NCI-H82 (cell line): ENCODE measurements around the gene GALR1.
"Not testable (repeated sequence)": the region's sequence is repeated elsewhere in the genome, so short reads cannot be mapped to it uniquely, and the experiment has no call there.

ENCODE experiments used
- DNase-seq: peaks from one replicate; lab custom pipeline; 2025; lab: John Stamatoyannopoulos, UW

Gene GALR1

DNA sequence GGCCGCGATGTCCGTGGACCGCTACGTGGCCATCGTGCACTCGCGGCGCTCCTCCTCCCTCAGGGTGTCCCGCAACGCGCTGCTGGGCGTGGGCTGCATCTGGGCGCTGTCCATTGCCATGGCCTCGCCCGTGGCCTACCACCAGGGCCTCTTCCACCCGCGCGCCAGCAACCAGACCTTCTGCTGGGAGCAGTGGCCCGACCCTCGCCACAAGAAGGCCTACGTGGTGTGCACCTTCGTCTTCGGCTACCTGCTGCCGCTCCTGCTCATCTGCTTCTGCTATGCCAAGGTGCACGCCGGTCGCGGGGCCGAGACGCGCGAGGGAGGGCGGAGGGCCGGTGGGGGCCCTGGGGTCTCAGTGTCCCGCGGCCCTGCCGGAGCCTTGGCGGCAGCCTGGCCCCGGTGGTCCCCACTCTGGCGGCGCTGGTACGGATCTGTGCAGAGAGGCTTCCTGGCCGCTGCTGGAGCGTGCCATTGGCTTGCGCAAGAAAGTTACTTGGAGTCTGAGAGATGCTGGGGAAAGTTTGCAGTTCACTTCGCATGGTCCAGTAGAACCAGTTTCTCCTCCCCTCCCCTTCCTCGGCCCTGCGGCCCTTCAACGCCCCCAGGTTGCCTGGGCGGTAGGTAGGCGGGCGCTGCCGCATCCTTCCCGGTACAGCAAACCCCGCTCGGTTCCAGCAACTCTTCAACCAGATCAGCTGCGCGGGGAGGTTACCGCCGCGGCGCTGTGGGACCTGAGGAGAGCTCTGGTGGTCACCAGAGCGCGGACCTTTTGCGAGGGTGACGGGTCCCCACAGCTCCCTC lies 1.5 kb downstream of the GALR1 start:
- no peak for DNase-seq

DNA sequence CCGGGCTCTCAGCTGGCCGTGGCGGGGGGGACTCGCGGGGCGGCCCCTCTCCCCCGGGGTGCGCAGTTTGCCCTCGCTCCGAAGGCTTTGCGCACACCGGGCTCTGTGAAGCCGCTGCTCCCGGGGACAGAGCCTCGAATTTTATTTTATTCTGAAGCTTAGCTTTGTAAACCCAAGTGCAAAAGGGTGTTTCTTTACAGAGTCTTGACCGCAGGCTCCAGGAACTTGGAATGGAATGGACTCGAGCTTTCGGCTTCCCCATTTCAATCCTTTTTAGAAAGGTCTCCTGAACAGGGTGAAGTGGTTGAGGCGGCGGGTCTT lies 2.0 kb downstream of the GALR1 start:
- no peak for DNase-seq

DNA sequence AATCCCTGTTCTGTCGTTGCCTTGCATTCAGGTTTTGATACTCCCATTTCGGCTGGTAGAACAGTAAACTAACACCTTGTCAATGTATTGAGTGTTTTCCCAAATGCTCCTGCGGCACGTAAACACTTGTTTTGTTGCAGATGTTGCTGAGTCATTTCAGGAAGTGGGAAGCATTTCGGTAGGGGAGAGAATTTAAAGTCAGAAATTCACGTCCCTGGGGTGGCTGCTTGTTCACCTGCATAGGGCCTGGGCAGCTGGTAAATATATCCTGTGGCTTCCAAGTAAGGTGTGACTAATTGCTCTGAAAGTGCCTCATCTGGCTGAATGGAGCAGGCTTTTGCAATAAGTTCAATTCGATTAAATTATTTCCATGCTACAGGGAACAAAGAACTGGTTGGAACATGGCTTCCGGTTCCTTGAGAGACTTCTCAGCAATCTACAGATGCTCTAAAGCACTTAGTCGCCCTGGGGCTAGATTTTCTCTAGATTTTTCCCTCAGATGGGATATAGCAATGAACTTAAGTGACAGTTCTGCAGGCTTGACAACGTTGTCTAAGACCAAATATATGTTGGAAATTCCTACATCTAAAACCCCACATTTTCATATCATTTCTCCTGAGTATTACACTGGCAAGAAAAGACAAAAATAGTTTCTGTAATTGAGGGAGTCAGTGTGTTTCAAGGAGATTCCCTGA lies 5.2 kb downstream of the GALR1 start:
- no peak for DNase-seq

DNA sequence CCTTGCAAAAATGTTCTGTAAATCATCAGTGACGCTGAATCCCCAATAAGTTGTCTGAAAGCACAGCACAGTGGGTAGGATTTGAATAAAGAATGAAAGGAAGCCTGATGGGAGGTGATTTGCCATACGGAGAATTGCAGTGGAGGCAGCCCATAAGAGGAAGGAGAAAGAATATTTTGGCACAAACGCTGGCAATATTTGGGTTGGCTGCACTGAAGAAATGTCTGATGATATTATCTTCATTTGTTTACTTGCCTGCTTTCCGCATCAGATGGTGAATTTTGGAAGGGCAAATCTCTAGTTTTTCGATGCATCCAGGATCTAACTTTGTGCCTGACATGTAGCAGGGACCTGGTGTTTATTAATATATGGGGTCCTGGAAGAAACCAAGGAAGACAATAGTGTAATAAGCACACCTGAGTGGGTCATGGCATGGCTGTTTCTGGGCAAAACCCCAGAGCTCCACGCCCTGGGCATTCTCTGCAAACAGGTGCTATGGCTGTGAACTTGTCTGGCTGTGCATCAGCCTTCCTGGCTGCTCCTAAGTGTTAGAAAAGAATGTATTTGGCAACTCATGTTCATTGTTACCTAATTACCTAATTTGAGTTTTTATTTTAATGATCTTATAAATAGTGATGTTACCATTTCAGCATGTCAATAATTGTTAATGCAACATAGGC lies 5.9 kb downstream of the GALR1 start:
- DNase-seq = no peak

DNA sequence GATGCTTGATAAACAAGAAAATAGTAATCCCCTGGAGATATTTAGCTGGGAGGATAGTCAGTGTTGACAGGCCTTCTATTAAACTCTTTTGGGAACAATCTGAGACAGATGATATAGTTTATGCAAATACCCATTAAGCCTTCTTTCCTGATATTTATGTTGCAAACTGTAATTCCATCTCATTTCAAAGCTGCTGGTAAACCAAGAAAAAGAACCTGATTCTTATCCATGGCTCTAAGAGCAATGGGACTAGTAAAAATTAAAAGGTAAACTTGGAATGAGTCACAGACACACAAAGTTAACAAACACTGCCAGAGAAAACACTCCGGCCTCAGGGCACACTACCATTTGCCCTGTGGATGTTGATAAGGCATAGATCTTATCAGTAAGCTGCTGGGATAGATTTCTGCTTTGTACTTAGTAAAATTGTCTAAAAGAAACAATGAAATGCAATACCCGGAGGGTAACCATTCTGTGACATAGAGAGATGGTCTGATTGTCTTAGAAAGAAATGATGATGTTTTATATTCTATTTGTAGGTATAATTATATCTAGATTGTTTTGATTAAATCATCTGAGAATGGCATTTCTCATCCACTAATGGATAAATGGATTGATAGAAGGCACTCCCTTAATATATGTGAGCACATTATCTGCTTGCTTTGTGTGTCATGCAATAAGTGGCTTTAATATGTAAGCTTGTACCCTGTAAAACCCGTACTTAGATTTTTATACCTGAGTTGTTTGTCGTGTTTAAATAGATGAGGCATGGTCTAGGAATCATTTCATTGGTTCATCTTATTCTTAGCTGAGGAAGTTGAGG lies 13.2 kb downstream of the GALR1 start:
- DNase-seq = no peak

DNA sequence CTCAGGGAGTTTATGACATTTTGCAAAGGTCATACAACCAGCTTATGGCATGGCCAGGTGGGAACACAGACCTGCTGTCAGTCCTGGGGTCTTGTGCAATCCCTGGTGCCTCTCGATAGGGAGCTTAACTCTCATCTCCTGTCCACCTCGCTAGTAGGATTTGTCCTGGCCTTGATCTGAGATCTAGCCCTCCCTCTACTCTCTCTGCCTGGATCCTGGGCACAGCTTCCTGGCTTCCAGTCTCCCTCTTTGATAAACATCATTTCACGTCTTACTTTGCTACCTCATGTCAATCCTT lies 13.8 kb downstream of the GALR1 start:
- no peak for DNase-seq

DNA sequence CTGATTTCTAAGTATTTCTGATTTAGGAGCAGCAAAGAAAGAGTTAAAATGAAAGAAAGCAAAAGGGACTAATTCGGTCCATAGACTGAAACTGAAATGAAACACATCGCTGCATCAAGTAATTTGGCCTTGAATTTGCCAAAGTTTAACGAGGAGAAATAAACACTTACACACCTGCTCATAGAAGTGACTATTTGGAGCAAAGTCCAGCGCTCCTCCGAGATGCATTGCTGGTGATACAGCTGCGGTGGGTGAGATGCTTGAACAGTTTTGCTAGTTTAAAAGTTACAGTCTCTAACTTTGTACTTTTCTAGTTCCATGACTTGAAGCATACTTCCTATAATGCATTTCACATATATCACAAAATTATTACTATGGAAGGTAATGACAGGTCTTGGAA lies 18.3 kb downstream of the GALR1 start:
- DNase-seq = no peak

DNA sequence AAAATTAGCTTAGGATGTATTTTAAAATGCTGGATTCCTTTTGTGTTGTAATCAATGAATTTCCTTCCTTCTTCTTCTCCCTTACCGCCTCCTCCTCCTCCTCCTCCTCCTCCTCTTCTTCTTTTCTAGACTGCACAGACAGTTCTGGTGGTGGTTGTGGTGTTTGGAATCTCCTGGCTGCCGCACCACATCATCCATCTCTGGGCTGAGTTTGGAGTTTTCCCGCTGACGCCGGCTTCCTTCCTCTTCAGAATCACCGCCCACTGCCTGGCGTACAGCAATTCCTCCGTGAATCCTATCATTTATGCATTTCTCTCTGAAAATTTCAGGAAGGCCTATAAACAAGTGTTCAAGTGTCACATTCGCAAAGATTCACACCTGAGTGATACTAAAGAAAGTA lies 18.8 kb downstream of the GALR1 start:
- DNase-seq = no peak

DNA sequence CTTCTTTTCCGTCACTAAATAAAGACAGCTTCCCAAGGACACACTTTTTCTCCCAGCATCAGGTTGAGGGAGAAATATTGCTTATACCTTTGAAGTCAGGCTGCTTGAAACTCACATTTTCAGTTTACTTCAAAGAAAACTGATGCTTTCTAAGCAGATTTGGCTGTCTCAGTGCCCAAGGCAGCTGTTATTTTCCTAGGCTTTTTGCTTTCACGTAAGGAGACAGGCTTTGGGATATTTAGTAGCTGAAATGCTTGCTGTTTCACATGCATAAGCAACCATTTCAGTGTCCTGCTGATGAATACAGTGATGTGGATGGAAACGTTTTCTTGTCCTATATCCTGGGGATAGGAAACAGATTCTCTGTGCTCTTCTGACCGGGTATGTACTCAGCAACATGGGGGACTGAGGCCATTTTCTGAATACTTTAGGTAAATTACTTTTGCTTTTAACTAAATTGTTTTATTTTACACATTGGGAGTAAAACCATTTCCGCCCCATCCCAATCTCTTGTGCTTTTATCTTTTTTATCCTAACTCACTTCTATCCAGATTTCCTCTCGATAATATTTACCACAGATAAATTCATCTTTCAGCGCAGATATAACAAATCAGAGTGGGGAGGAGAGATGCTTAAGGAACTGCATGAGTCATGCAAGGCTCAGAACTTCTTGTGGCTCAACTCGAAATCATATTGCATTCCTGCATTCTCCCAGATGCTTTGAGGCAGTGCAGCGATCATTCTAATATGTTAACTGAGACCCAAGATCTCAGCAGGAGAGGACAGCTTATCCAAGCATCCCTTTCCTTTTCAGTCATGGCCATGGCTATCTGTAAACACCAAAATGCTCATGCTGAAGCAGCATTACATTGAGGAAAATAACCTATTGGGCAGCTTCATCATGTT lies 22.2 kb downstream of the GALR1 start:
- DNase-seq = no peak

DNA sequence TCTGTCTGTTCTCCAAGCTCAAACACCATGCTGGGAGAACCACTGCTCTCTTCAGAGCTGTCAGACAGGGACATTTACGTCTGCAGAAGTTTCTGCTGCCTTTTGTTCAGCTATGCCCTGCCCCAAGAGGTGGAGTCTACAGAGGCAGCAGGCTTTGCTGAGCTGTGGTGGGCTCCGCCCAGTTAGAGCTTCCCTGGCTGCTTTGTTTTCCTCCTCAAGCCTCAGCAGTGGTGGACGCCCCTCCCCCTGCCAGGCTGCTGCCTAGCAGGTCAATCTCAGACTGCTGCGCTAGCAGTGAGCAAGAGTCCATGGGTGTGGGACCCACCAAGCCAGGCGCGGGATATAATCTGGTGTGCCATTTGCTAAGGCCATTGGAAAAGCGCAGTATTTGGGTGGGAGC lies 41.2 kb downstream of the GALR1 start:
- DNase-seq = not testable (repeated sequence)

DNA sequence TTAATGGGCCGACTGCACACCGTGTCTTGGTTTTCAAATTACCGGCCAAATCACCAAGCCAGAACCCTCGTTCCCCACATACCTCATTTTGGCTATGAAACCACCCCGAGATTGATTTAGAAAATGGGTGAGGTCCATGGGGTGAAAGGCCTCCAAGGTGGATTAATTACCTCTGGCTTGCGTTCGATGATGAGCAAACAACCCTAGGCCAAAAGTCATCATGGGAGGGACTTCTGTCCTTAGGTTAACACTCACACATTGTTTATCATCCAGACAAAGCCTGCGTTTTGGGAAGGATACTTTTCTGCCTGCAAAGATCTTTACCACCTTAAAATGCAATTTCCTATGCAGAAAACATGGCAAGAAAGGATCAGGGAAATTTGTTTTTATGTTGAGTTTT lies 48.5 kb downstream of the GALR1 start:
- DNase-seq = no peak

DNA sequence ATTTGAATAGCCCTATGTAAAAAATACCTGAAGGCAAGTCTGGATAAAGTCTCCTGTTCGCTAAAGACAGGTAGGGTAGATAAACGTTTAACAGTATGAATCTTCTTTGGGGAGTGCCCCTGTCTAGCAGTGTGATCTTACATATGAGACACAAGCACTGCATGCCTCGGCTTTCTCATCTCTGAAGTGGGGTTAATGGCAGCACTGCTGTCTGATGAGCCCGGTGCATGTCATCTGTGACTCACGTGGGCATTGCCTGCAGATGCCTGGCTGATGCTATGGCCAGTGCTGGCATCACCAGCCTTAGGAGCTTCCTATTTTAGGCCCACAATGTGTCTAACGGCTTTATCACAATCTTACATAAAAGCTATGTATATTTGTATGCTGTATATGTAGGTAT lies 50.1 kb downstream of the GALR1 start:
- no peak for DNase-seq

DNA sequence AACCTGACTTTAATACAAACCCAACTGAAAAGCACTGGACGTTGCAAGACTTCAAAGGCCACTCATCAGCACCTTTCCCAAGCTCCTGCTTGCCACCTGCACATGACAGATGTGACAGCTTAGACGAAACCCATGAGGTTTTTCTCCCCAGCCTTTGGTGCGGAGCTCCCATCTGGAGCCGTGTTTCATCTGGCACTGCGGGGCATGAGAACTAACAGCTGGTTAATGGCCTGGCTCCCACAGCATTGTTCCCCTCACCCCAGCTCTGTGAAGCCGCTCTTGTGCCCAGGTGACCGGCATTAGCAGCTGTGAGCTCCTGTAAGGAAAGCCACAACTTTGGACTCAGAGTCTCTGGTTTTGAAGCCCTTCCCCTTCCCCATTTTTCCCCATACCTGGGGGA lies 50.9 kb downstream of the GALR1 start:
- no peak for DNase-seq

DNA sequence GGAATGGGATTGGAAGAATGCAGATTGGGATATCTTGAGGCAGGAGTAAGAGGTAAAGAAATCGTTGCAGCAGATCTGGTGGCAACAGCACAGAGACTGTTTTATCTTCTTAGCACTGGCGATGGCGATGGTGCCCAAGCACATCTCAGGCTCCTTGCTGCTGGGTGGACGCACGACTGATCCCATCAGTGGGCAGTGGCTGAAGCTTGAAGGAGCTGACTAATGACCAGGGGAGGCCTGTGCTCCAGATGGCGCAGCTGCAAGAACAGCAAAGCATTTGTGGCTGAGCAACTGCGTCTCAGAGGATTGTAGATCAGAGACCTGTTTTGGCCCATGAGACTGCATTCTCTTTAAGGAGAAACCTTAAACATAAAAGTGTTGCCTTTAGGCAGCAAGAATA lies 54.6 kb downstream of the GALR1 start:
- no peak for DNase-seq

DNA sequence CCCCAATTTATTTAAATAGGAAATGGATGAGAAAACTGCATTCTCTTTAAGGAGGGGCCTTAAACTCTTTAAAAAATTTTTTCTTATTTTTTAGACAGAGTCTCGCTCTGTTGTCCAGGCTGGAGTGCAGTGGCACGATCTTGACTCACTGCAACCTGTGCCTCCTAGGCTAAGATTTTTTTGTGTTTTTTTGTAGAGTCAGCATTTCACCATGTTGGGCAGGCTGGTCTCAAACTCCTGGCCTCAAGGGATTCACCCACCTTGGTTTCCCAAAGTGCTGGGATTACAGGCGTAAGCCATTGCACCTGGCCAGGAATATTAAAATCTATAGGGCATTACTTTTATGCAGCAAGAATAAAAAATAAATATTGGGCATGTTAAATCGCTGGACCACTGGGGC lies 56.0 kb downstream of the GALR1 start:
- DNase-seq = no peak

DNA sequence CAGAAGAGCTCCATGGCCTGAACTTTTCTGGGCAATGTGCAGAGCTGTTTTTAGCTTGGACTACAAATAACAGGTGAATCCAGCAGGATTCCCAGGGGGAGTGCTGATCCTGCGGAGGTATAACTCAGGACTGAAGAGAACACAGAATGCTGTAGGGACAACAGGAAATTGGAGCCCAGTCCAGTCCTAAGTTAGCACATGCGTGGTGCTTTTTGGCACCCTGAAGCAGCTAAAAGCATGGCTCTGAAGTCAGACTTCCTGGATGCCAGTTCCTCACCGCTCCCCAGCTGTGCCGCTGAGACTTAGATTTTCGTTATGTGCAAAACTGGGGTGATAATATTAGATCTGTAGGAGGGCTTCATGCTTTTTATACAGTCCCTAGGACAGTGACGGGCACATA lies 58.6 kb downstream of the GALR1 start:
- DNase-seq = no peak

DNA sequence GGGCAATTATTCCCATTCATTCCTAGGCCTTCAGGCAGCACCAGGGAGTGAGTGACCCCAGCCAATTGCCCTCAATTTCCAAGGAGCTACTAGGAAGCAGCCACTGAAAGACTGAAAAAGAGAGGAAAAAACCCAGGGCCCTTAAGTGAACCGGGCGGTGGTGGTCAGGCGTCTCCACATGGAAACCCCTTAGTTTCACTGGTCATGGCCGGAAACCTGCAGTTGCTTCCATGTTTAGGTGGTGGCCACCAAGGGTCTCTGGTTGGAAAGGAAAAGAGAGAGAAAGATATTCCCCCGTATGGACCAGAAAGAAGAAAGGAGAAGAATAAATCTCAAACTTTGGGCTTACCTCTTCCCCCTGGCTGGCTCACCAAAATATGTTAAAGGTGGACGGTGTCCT lies 64.9 kb downstream of the GALR1 start:
- DNase-seq = no peak

DNA sequence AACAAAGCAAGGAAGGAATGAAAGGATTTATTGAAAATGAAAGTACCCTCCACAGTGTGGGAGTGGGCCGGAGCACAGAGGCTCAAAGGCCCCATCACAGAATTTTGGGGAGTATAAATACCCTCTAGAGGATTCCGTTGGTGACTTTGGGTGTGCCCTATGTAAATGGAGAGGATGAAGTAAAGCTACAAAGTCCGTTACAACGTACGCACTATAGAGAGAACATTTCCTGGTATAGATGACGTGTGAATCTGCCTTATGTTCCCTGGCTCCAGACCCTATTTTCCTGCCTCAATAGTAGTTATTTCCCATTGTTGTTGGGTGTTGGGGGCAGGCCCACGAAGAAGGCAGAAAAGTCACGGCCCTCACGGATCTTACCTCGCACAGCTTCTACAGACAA lies 65.3 kb downstream of the GALR1 start:
- no peak for DNase-seq

DNA sequence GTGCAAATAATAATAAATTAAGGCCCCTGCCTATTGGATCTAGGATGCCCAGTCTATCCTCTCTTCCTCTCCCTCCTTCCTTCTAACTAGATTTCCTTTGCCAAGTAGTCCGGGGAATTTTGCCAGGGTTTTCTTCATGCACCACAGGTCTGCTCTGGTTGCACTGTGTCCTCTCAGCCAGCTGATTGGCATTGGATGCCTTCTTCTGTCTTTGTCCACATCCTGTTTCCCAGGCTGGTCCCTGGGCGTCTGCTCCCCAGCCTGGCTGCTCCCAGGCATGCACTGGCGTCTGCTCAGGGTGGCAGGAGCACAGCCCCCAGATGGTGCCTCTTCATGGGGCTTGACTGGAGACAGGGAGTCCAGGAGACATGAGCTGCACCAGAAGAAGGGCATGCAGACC lies 66.4 kb downstream of the GALR1 start:
- DNase-seq = no peak

DNA sequence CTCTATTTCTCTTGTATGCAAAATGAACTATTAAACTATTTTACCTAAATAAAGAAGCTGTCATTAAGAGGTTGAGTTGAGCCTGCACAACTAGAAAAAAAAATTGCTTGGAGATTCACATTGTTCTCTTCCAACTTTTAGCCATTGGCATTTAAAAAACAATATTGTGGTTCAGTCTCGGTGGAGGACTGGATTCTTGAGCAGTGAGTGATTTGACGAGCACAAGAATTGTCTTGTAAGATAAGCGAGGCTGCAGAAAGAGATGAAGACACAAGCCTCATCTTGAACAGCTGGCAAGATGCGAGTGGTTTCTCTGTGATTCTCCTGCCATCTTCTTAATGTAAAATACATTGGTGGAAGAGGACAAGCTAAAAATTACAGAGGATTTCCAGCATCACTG lies 67.0 kb downstream of the GALR1 start:
- no peak for DNase-seq

DNA sequence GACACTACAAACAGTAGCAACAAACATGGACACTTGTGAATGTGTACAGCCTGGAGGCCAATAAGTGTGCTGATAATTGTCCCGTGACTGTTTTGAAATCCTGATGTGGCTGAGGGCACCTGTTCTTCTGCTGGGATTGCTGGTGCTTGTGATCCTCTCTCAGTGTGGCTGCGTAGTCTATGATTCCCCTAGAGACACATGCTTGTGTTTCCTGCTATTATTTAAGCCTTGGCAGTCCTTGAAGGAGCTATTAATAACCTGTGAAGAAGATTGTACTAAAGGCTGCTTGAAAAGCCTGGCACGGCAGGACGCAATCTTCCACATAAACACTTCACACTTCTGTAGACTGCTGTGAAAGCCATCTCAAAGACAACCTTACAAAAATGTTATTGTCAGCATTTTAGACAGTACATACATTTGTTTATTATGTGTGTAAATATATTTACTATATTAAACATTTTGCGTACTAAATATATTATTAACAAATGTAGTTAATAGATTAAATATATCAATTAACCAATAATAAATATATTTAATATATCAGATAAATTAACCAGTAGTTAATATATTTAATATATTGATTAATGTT lies 71.4 kb downstream of the GALR1 start:
- DNase-seq = no peak
